Measurements from ENCODE around the gene CBARP. TPM values are rescaled to one million over a fixed set of nuclear protein-coding genes. Genes with fewer than 3 reads are reported as not detected.
A peak's percentile ranks its signal among the peaks of the same experiment; 100 is the strongest.

Gene CBARP
- total and polyA plus RNA-seq, 2 of the 13 experiments (the other 11 are each of a cell fraction or from before 2014, with no cell fraction given), result 1.2 to 1.4 TPM

DNA sequence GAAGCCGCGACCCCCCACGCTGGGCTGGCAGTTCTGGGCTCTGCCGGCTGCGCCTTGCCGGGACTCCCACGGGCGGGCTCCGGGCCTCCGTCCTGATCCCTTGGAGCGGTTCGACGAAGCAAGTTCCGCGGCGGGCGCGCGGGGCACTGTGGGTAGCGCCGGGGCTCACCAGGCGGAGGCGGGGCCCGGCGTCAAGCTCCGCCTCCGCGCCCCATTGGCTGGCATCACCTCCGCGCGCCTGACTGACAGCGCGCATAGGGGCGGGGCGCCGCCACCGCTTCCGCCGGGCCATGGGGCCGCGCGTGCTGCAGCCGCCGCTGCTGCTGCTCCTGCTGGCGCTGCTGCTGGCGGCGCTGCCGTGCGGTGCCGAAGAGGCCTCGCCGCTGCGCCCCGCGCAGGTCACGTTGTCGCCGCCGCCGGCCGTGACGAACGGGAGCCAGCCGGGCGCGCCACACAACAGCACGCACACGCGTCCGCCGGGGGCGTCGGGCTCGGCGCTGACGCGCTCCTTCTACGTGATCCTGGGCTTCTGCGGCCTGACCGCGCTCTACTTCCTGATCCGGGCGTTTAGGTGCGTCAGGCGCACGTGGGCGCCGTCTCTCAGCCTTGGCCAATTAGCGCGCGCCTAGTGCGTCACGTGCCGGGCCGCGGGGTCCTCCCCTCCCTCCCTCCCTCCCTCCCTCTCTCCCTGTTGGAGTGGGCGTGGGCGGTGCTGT, 37.6 kb upstream of the CBARP start, which contains the start of gene FAM174C (continued):
- TF ChIP-seq SIN3B (IDR thresholded peaks at IDR 0.05; ENCODE audit: low read length) (no peak; the same call in 1 of the 2 replicates), ZNF747 (CRISPR knock-in tag; IDR thresholded peaks at IDR 0.05; ENCODE audit: borderline replicate concordance) (no peak), ZNF709 (CRISPR knock-in tag; IDR thresholded peaks at IDR 0.05) (no peak; the same call in 1 of the 2 replicates), POLR2G (IDR thresholded peaks at IDR 0.05; ENCODE audit: low read depth, low read length) (peak; percentile 84), ZNF543 (CRISPR knock-in tag; IDR thresholded peaks at IDR 0.05) (0 out of 2 replicates have a peak, but pooled peaks have one; percentile 48), YEATS2 (CRISPR knock-in tag; IDR thresholded peaks at IDR 0.05; ENCODE audit: borderline replicate concordance) (peak; percentile 63; the same call in 1 of the 2 replicates), ZNF317 (CRISPR knock-in tag; IDR thresholded peaks at IDR 0.05) (peak; percentile 24; the same call in 1 of the 2 replicates), BCL6 (CRISPR knock-in tag; IDR thresholded peaks at IDR 0.05) (no peak), CENPX (CRISPR knock-in tag; IDR thresholded peaks at IDR 0.05) (no peak), ZNF562 (CRISPR knock-in tag; IDR thresholded peaks at IDR 0.05; ENCODE audit: borderline replicate concordance) (peak; percentile 65; the same call in 1 of the 2 replicates), NR1H2 (CRISPR knock-in tag; IDR thresholded peaks at IDR 0.05; ENCODE audit: borderline replicate concordance, low read depth) (no peak), ARID2 (CRISPR knock-in tag; IDR thresholded peaks at IDR 0.05; ENCODE audit: borderline replicate concordance) (no peak), ZBTB1 (CRISPR knock-in tag; IDR thresholded peaks at IDR 0.05; ENCODE audit: borderline replicate concordance) (no peak), HOXA9 (CRISPR knock-in tag; IDR thresholded peaks at IDR 0.05; ENCODE audit: borderline replicate concordance) (no peak; the same call in 1 of the 2 replicates), NAIF1 (CRISPR knock-in tag; IDR thresholded peaks at IDR 0.05; ENCODE audit: borderline replicate concordance) (no peak), ZNF670 (CRISPR knock-in tag; IDR thresholded peaks at IDR 0.05; ENCODE audit: borderline replicate concordance) (peak; percentile 55; the same call in 1 of the 2 replicates), ZNF367 (CRISPR knock-in tag; IDR thresholded peaks at IDR 0.05; ENCODE audit: borderline replicate concordance) (no peak; the same call in 1 of the 2 replicates), ZNF761 (CRISPR knock-in tag; conservative IDR thresholded peaks at IDR 0.05) (0 out of 2 replicates have a peak, but pooled peaks have one; percentile 48), ARNTL (CRISPR knock-in tag; IDR thresholded peaks at IDR 0.05) (peak; percentile 83), YY1 (IDR thresholded peaks at IDR 0.05; ENCODE audit: insufficient read depth, insufficient replicate concordance, low read depth, low read length) (peak; percentile 72), ZNF567 (CRISPR knock-in tag; IDR thresholded peaks at IDR 0.05; ENCODE audit: borderline replicate concordance) (0 out of 2 replicates have a peak, but pooled peaks have one; percentile 74), ZBTB8A (CRISPR knock-in tag; IDR thresholded peaks at IDR 0.05; ENCODE audit: borderline replicate concordance, low read depth) (no peak), ZFP82 (CRISPR knock-in tag; IDR thresholded peaks at IDR 0.05; ENCODE audit: borderline replicate concordance) (peak; percentile 90; the same call in 1 of the 2 replicates), MZF1 (CRISPR knock-in tag; IDR thresholded peaks at IDR 0.05; ENCODE audit: borderline replicate concordance) (no peak)
- TF ChIP-seq, protein P1, sequence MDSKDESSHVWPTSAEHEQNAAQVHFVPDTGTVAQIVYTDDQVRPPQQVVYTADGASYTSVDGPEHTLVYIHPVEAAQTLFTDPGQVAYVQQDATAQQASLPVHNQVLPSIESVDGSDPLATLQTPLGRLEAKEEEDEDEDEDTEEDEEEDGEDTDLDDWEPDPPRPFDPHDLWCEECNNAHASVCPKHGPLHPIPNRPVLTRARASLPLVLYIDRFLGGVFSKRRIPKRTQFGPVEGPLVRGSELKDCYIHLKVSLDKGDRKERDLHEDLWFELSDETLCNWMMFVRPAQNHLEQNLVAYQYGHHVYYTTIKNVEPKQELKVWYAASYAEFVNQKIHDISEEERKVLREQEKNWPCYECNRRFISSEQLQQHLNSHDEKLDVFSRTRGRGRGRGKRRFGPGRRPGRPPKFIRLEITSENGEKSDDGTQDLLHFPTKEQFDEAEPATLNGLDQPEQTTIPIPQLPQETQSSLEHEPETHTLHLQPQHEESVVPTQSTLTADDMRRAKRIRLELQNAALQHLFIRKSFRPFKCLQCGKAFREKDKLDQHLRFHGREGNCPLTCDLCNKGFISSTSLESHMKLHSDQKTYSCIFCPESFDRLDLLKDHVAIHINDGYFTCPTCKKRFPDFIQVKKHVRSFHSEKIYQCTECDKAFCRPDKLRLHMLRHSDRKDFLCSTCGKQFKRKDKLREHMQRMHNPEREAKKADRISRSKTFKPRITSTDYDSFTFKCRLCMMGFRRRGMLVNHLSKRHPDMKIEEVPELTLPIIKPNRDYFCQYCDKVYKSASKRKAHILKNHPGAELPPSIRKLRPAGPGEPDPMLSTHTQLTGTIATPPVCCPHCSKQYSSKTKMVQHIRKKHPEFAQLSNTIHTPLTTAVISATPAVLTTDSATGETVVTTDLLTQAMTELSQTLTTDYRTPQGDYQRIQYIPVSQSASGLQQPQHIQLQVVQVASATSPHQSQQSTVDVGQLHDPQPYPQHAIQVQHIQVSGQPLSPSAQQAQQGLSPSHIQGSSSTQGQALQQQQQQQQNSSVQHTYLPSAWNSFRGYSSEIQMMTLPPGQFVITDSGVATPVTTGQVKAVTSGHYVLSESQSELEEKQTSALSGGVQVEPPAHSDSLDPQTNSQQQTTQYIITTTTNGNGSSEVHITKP (CRISPR knock-in tag; IDR thresholded peaks at IDR 0.05; ENCODE audit: low read depth), result no peak
- TF ChIP-seq, protein P2, sequence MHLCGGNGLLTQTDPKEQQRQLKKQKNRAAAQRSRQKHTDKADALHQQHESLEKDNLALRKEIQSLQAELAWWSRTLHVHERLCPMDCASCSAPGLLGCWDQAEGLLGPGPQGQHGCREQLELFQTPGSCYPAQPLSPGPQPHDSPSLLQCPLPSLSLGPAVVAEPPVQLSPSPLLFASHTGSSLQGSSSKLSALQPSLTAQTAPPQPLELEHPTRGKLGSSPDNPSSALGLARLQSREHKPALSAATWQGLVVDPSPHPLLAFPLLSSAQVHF (CRISPR knock-in tag; IDR thresholded peaks at IDR 0.05), result 0 out of 2 replicates have a peak, but pooled peaks have one; percentile 23
